Activated B cell treated with CpG ODN at 0.5 μM for 24 hours (primary cell): ENCODE data around the gene SLC13A2. TPM values are rescaled to one million over a fixed set of nuclear protein-coding genes. Genes with fewer than 3 reads are reported as not detected.

Source experiments
- ATAC-seq: fragments of 200-7000 bp; cut with Tn5 transposase; one replicate; pipeline ENCODE4 v1.10.0; 2021; ENCODE audit warnings: low read depth, mild to moderate bottlenecking, moderate library complexity
- CTCF ChIA-PET: fragments of 350-600 bp; sonication (Branson Sonifier 250); formaldehyde crosslinking; loops from one replicate; lab custom pipeline; 2021; ENCODE audit warnings: antibody characterized with exemption; lab: Charles Lee
- POLR2A ChIA-PET: fragments of 350-600 bp; sonication (Branson Sonifier 250); formaldehyde crosslinking; loops from one replicate; lab custom pipeline; 2021; ENCODE audit warnings: antibody characterized with exemption; lab: Charles Lee
- DNase-seq: peaks from one replicate; pipeline ENCODE4 v3.0.0; 2022
- H3K27ac Mint-ChIP-seq: one replicate; pipeline ENCODE4 v1.8.0; 2020; ENCODE audit warnings: mixed read lengths
- H3K27me3 Mint-ChIP-seq: one replicate; pipeline ENCODE4 v1.8.0; 2021; ENCODE audit warnings: mixed read lengths
- H3K36me3 Mint-ChIP-seq: one replicate; pipeline ENCODE4 v1.8.0; 2021; ENCODE audit warnings: low read depth, mixed read lengths
- H3K4me1 Mint-ChIP-seq: one replicate; pipeline ENCODE4 v1.8.0; 2021; ENCODE audit warnings: mixed read lengths
- H3K4me3 Mint-ChIP-seq: one replicate; pipeline ENCODE4 v1.8.0; 2020; ENCODE audit warnings: mild to moderate bottlenecking, mixed read lengths
- H3K9me3 Mint-ChIP-seq: one replicate; pipeline ENCODE4 v1.8.0; 2020; ENCODE audit warnings: mixed read lengths
- CTCF ChIP-seq: fragments of 200-600 bp; IDR thresholded peaks from one replicate; pipeline ENCODE4 v1.8.0; 2022; ENCODE audit warnings: antibody characterized with exemption, mild to moderate bottlenecking
- intact Hi-C: fragments of 100-400 bp; cut with micrococcal nuclease; formaldehyde crosslinking; loops from one replicate; pipeline ENCODE4 v1.15.1; 2024
- total RNA-seq: library from RNA; stranded (reverse); gene quantifications from 2 replicates; pipeline ENCODE4 v1.2.3, GENCODE V29; 2022

Gene SLC13A2
- total RNA-seq, 1 donor from 2014 or later, result not detected

GRCh38 chr17:28470914-28471366, 2.5 kb upstream of the SLC13A2 start:
- H3K27me3 Mint-ChIP-seq, result peaks cover 9% of the 10 kb centered on the region
- no peak overlapping the region for H3K4me3 Mint-ChIP-seq
- H3K4me1 Mint-ChIP-seq, result no peaks in the 10 kb centered on the region
- H3K36me3 Mint-ChIP-seq, result no peaks in the 10 kb centered on the region
- CTCF ChIA-PET, result no interaction called here
- H3K9me3 Mint-ChIP-seq, result no peaks in the 10 kb centered on the region
- no peak for TF ChIP-seq CTCF
- ATAC-seq (no peak), DNase-seq (no peak)
- H3K27ac Mint-ChIP-seq, result no peak overlapping the region
- intact Hi-C loops, result no loop called here
- POLR2A ChIA-PET, result no interaction called here

DNA sequence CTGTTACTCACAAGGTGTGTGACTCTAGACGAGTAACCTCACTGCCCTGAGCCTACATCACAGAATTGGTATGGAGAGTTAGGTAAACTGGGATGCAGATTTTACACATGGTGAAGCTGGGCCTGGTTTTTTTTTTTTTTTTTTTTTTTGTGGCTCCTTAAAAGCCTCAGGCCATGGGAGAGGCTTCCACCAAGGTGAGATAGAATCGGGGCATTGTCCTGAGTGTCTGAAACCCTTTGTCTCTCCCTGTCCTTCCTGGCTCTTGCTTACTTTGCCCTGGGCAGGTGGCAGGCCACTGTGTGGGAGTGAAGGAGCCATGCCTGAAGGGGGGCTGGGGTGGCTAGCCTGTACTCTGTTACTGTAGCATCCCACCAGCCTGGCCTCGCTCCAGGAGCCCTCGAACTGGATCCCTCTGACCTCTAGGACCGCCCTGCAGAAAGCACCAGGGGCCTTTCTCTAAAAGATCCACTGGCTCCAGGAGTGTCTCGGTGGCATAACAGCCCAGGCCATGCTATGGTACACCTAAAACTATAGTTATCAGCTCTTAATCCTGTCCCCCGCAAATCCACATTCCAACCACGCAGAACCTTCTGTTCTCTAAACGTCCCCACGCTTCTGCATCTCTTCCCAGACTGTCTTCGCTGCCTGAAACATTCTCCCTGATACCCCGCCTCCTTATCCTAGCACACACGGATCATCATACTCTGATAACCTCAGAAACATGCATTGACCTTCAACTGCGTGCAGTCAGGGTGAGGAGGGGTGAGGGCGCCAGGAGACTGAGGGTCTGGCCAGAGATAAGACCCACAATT, 1.7 kb upstream of the SLC13A2 start:
- Mint-ChIP-seq H3K9me3 (no peaks in the 10 kb centered on the region), H3K4me3 (no peak overlapping the region), H3K27me3 (peaks cover 5% of the 10 kb centered on the region), H3K36me3 (no peaks in the 10 kb centered on the region), H3K27ac (no peak overlapping the region), H3K4me1 (no peaks in the 10 kb centered on the region)
- TF ChIP-seq CTCF, result no peak
- ChIA-PET CTCF (no interaction called here), POLR2A (no interaction called here)
- ATAC-seq, result no peak
- no peak for DNase-seq
- intact Hi-C loops, result no loop called here

DNA sequence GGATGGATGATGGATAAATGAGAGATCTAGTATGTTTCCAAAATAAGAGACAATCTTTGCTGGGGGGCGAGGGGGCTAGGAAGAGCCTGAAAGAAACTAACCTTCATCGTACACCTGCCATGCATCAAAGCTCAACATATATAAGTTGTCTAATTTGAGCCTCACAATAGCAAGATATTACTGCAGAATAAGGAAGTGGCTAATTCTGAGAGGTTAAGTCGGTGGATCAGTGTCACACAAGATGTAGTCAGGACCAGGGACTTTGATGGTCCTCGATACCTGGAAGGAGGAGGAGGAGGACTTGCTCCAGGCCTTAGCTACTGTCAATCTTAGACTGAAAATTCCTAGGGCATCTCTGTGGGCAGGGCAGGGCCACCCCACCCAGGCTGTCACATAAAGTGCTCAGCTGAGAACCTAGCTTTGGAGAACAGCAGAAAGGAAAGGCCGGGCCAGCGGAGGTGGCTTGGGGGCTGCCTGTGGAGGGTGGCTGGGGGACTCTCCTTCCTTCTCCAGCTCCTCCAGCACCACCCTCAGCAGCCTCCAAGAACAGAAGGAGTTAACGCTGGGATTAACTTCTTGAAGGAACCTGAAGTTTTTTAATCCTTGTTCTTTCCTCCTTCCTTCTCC, 460 bp upstream of the SLC13A2 start:
- H3K27me3 Mint-ChIP-seq, result no peaks in the 10 kb centered on the region
- intact Hi-C loops, result no loop called here
- POLR2A ChIA-PET, result no interaction called here
- no peaks in the 10 kb centered on the region for H3K4me1 Mint-ChIP-seq
- no peak overlapping the region for H3K4me3 Mint-ChIP-seq
- TF ChIP-seq CTCF, result no peak
- no peak overlapping the region for H3K27ac Mint-ChIP-seq
- H3K9me3 Mint-ChIP-seq, result no peaks in the 10 kb centered on the region
- no peaks in the 10 kb centered on the region for H3K36me3 Mint-ChIP-seq
- no peak for DNase-seq
- CTCF ChIA-PET, result interaction anchor here (1.3 kb wide), 1 partner anchor 11 kb away, joined by 3 read pairs; no protein-coding TSS in a partner anchor
- ATAC-seq, result no peak

GRCh38 chr17:28474111-28474531, 677 bp downstream of the SLC13A2 start:
- ATAC-seq, result no peak
- CTCF ChIA-PET, result no interaction called here

More at GRCh38 chr17:28474111-28474531, 677 bp downstream of the SLC13A2 start:
- intact Hi-C loops, result no loop called here
- H3K36me3 Mint-ChIP-seq, result no peaks in the 10 kb centered on the region
- no peak for DNase-seq
- H3K4me3 Mint-ChIP-seq, result no peak overlapping the region
- H3K27ac Mint-ChIP-seq, result no peak overlapping the region
- POLR2A ChIA-PET, result no interaction called here
- H3K4me1 Mint-ChIP-seq, result no peaks in the 10 kb centered on the region
- TF ChIP-seq CTCF, result no peak
- no peaks in the 10 kb centered on the region for H3K9me3 Mint-ChIP-seq
- no peaks in the 10 kb centered on the region for H3K27me3 Mint-ChIP-seq
